PC-3 (cell line): ENCODE data around the gene HMCN1. TPM values are rescaled to one million over a fixed set of nuclear protein-coding genes. Genes with fewer than 3 reads are reported as not detected.

ENCODE experiments used
- ATAC-seq: fragments of 200-7000 bp; cut with Tn5 transposase; 2 replicates; pipeline ENCODE4 v1.9.1; 2020; ENCODE audit warnings: mild to moderate bottlenecking, moderate library complexity
- BruUV-seq: library from RNA; stranded (reverse); fragments of 400-500 nt; replicated peaks from 2 replicates; lab custom pipeline; 2021; lab: Mats Ljungman, UMichigan
- CTCF ChIA-PET: fragments of 300-600 bp; sonication (Branson Sonifier 250); formaldehyde crosslinking; loops from one replicate; lab custom pipeline; 2022; ENCODE audit warnings: antibody characterized with exemption; lab: Charles Lee
- POLR2A ChIA-PET: fragments of 300-600 bp; sonication (Branson Sonifier 250); formaldehyde crosslinking; loops from one replicate; lab custom pipeline; 2022; ENCODE audit warnings: antibody characterized with exemption; ENCODE audit not compliant: unreplicated experiment; lab: Charles Lee
- DNase-seq: peaks from one replicate; pipeline ENCODE4 v3.0.0-alpha.2; 2015
- H2AFZ ChIP-seq: fragments of 300-600 bp; sonication (generic); 2 replicates; pipeline ENCODE4 v1.6.0; 2016; ENCODE audit warnings: antibody characterized with exemption, low read length
- H3F3A ChIP-seq: fragments of 300-600 bp; sonication (generic); one replicate; pipeline ENCODE4 v1.6.0; 2017; ENCODE audit warnings: antibody characterized with exemption, low read length, control low read depth, mild to moderate bottlenecking; ENCODE audit not compliant: unreplicated experiment
- H3K27ac ChIP-seq: fragments of 300-600 bp; sonication (generic); 2 replicates; pipeline ENCODE4 v1.5.1; 2016; ENCODE audit warnings: mild to moderate bottlenecking, low read length
- H3K27me3 ChIP-seq: fragments of 300-600 bp; sonication (generic); 2 replicates; pipeline ENCODE4 v1.6.1; 2016; ENCODE audit warnings: low read length, mixed read lengths
- H3K36me3 ChIP-seq: fragments of 300-600 bp; sonication (generic); 2 replicates; pipeline ENCODE4 v1.6.1; 2016; ENCODE audit warnings: low read depth, mixed run types, low read length, mixed read lengths
- H3K4me1 ChIP-seq: fragments of 300-600 bp; sonication (generic); 2 replicates; pipeline ENCODE4 v1.5.1; 2016; ENCODE audit warnings: low read length; ENCODE audit not compliant: insufficient read depth
- H3K4me2 ChIP-seq: fragments of 300-600 bp; sonication (generic); 2 replicates; pipeline ENCODE4 v1.6.0; 2016; ENCODE audit warnings: low read length
- H3K4me3 ChIP-seq: fragments of 300-600 bp; sonication (generic); 2 replicates; pipeline ENCODE4 v1.5.1; 2016; ENCODE audit warnings: mild to moderate bottlenecking, low read length, mixed read lengths
- H3K79me2 ChIP-seq: fragments of 300-600 bp; sonication (generic); 2 replicates; pipeline ENCODE4 v1.6.1; 2017; ENCODE audit warnings: low read length, mixed read lengths
- H3K9ac ChIP-seq: fragments of 300-600 bp; sonication (generic); 2 replicates; pipeline ENCODE4 v1.6.0; 2016; ENCODE audit warnings: mild to moderate bottlenecking, low read length
- H3K9me2 ChIP-seq: fragments of 300-600 bp; sonication (generic); replicated peaks from 2 replicates; pipeline ENCODE4 v1.6.1; 2016; ENCODE audit warnings: mixed run types, low read length, mixed read lengths
- H3K9me3 ChIP-seq: fragments of 300-600 bp; sonication (generic); 2 replicates; pipeline ENCODE4 v1.6.1; 2016; ENCODE audit warnings: low read length, mixed read lengths
- H4K20me1 ChIP-seq: fragments of 300-600 bp; sonication (generic); 2 replicates; pipeline ENCODE4 v1.6.1; 2016; ENCODE audit warnings: low read length, mixed read lengths
- CTCF ChIP-seq: fragments of 300-600 bp; sonication (generic); conservative IDR thresholded peaks from 2 replicates; pipeline ENCODE4 v1.5.1; 2017; ENCODE audit warnings: antibody characterized with exemption, low read depth, mild to moderate bottlenecking, low read length
- EZH2 ChIP-seq: fragments of 300-600 bp; sonication (generic); IDR thresholded peaks from one replicate; pipeline ENCODE4 v1.6.1; 2017; ENCODE audit warnings: antibody characterized with exemption, mild to moderate bottlenecking, low read length; ENCODE audit not compliant: unreplicated experiment
- EZH2phosphoT487 ChIP-seq: fragments of 300-600 bp; sonication (generic); IDR thresholded peaks from 2 replicates; pipeline ENCODE4 v1.6.1; 2018; ENCODE audit warnings: mild to moderate bottlenecking, antibody characterized with exemption, low read length, borderline replicate concordance
- intact Hi-C: fragments of 100-400 bp; cut with micrococcal nuclease; formaldehyde crosslinking; loops from 2 replicates; pipeline ENCODE4 v1.9.0; 2023
- total RNA-seq: library from RNA; depleted of rRNA; stranded (reverse); fragments of >200 nt; gene quantifications from 2 replicates; pipeline ENCODE4 v1.2.3, GENCODE V29; 2014

HMCN1 gene
- total RNA-seq, 1 experiment from 2014 or later = 0.66 TPM

- H3K36me3 ChIP-seq = no peaks in the 10 kb centered on the region
- H3F3A ChIP-seq = no peaks in the 10 kb centered on the region
- BruUV-seq = no TSS peak
- no peaks in the 10 kb centered on the region for H3K9me3 ChIP-seq
- H3K27me3 ChIP-seq = no peaks in the 10 kb centered on the region
- ChIA-PET POLR2A (no interaction called here), CTCF (no interaction called here)
- TF ChIP-seq EZH2phosphoT487 (no peak), CTCF (no peak), EZH2 (no peak)
- DNase-seq (no peak), ATAC-seq (no peak)
- H3K9ac ChIP-seq = no peak overlapping the region
- no peak overlapping the region for H3K4me3 ChIP-seq
- H3K9me2 ChIP-seq = no peaks in the 10 kb centered on the region
- H3K27ac ChIP-seq = no peak overlapping the region
- H3K4me1 ChIP-seq = peaks cover 6% of the 10 kb centered on the region; the same call in 1 of the 2 replicates
- no peaks in the 10 kb centered on the region for H3K79me2 ChIP-seq
- no peak overlapping the region for H3K4me2 ChIP-seq
- no peak overlapping the region for H2AFZ ChIP-seq
- intact Hi-C loops = no loop called here
- no peaks in the 10 kb centered on the region for H4K20me1 ChIP-seq
Measured at GRCh38 chr1:185912504-185912903, 178.3 kb downstream of the HMCN1 start.

GRCh38 chr1:185914089-185914488 is 179.9 kb downstream of the HMCN1 start:
- intact Hi-C loops = no loop called here
- H3K9me3 ChIP-seq = no peaks in the 10 kb centered on the region
- no peaks in the 10 kb centered on the region for H3K27me3 ChIP-seq
- DNase-seq (no peak), ATAC-seq (no peak)
- no peak overlapping the region for H3K4me2 ChIP-seq
- H3K4me1 ChIP-seq = peaks cover 6% of the 10 kb centered on the region; the same call in 1 of the 2 replicates
- CTCF ChIA-PET = no interaction called here
- H3K27ac ChIP-seq = no peak overlapping the region
- POLR2A ChIA-PET = no interaction called here
- H3K9ac ChIP-seq = no peak overlapping the region
- H3K4me3 ChIP-seq = no peak overlapping the region
- H3K9me2 ChIP-seq = no peaks in the 10 kb centered on the region
- no peaks in the 10 kb centered on the region for H4K20me1 ChIP-seq
- no TSS peak for BruUV-seq
- H3F3A ChIP-seq = no peaks in the 10 kb centered on the region
- no peak for TF ChIP-seq CTCF
- TF ChIP-seq EZH2phosphoT487 = no peak
- TF ChIP-seq EZH2 = no peak
- no peaks in the 10 kb centered on the region for H3K79me2 ChIP-seq
- H3K36me3 ChIP-seq = no peaks in the 10 kb centered on the region
- no peak overlapping the region for H2AFZ ChIP-seq

DNA sequence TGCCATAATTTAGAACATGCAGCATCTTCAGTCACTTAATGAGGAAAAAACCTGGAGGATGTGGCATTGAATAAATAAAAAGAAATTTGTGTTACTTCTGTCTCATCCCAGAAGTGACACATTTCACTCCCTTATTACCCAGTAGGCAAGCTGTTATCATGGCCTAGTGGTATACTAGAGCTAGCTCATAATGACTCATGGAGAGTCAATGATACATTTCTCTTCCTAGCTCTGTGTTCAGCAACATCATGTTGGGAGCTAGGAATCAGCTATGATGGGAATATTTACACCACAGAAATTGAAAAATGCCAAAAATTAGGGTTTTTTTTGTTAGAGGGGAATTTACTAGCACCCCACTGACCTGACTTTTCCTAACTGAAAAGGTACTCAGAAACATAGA is 182.7 kb downstream of the HMCN1 start:
- H4K20me1 ChIP-seq = no peaks in the 10 kb centered on the region
- H3F3A ChIP-seq = no peaks in the 10 kb centered on the region
- H2AFZ ChIP-seq = no peak overlapping the region
- peaks cover 6% of the 10 kb centered on the region; the same call in 1 of the 2 replicates for H3K4me1 ChIP-seq
- ChIA-PET POLR2A (interaction anchor here (0.7 kb wide), 1 partner anchor 18 kb away, joined by 5 read pairs; no protein-coding TSS in a partner anchor), CTCF (interaction anchor here (0.6 kb wide), 1 partner anchor 34 kb away, joined by 6 read pairs; no protein-coding TSS in a partner anchor)
- DNase-seq = peak; percentile 67
- no peaks in the 10 kb centered on the region for H3K9me2 ChIP-seq
- no peak for TF ChIP-seq CTCF
- intact Hi-C loops = loop anchor here (2.0 kb wide), 1 partner anchor 54 kb away; no protein-coding TSS in a partner anchor
- H3K27ac ChIP-seq = no peak overlapping the region
- H3K9me3 ChIP-seq = no peaks in the 10 kb centered on the region
- no peak overlapping the region for H3K4me2 ChIP-seq
- H3K36me3 ChIP-seq = no peaks in the 10 kb centered on the region
- no peaks in the 10 kb centered on the region for H3K27me3 ChIP-seq
- no peak overlapping the region for H3K9ac ChIP-seq
- no TSS peak for BruUV-seq
- no peak overlapping the region for H3K4me3 ChIP-seq
- no peaks in the 10 kb centered on the region for H3K79me2 ChIP-seq
- ATAC-seq = peak; percentile 85
